Hepatocyte (in vitro differentiated cells): ENCODE data around the gene TLCD3B.

Source experiments
- EZH2phosphoT487 ChIP-seq: fragments of 200-600 bp; sonication (generic); IDR thresholded peaks from one replicate; pipeline ENCODE4 v1.6.1; 2018; ENCODE audit warnings: antibody characterized with exemption, mild to moderate bottlenecking, low read depth, moderate library complexity; ENCODE audit not compliant: unreplicated experiment, severe bottlenecking
- TF ChIP-seq, protein P1 (sequence below): fragments of 200-600 bp; sonication (generic); IDR thresholded peaks from 2 replicates; pipeline ENCODE4 v1.5.1; 2016; ENCODE audit warnings: antibody characterized with exemption, mild to moderate bottlenecking; ENCODE audit not compliant: poor library complexity

DNA sequence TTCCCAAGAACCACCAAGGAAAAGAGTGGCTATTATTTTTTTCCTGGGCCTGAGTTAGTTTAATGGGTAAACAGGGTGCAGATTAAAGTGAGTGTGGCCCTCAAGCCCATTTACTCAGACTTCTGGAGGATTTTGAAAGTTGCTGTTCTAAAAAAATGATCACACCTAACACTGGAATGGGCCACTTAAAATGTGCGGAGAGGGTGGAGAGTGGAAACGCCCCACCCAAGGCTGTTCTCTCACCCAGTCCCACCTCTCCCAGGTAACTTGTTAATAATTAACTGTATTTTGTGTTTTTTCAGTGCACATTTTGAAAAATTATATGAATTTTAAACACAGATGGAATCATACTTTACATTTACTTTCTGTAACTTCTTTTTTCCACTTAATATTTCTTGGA, 41.0 kb downstream of the TLCD3B start:
- TF ChIP-seq, protein P1, sequence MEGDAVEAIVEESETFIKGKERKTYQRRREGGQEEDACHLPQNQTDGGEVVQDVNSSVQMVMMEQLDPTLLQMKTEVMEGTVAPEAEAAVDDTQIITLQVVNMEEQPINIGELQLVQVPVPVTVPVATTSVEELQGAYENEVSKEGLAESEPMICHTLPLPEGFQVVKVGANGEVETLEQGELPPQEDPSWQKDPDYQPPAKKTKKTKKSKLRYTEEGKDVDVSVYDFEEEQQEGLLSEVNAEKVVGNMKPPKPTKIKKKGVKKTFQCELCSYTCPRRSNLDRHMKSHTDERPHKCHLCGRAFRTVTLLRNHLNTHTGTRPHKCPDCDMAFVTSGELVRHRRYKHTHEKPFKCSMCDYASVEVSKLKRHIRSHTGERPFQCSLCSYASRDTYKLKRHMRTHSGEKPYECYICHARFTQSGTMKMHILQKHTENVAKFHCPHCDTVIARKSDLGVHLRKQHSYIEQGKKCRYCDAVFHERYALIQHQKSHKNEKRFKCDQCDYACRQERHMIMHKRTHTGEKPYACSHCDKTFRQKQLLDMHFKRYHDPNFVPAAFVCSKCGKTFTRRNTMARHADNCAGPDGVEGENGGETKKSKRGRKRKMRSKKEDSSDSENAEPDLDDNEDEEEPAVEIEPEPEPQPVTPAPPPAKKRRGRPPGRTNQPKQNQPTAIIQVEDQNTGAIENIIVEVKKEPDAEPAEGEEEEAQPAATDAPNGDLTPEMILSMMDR: no peak
- TF ChIP-seq EZH2phosphoT487: no peak
